B cell (primary cell): Measurements from ENCODE around the gene APCDD1.

Source experiments
- EZH2 ChIP-seq: IDR thresholded peaks from 2 replicates; pipeline ENCODE4 v1.6.1; 2012; ENCODE audit warnings: borderline replicate concordance, low read depth, mild to moderate bottlenecking, moderate library complexity, low read length; ENCODE audit not compliant: insufficient read depth, poor library complexity, severe bottlenecking
- TF ChIP-seq, protein P1 (sequence below): fragments of 200-600 bp; IDR thresholded peaks from one replicate; pipeline ENCODE4 v1.8.0; 2022; ENCODE audit warnings: antibody characterized with exemption, mild to moderate bottlenecking

GRCh38 chr18:10461989-10462388 is 7.6 kb downstream of the APCDD1 start:
- TF ChIP-seq, protein P1, sequence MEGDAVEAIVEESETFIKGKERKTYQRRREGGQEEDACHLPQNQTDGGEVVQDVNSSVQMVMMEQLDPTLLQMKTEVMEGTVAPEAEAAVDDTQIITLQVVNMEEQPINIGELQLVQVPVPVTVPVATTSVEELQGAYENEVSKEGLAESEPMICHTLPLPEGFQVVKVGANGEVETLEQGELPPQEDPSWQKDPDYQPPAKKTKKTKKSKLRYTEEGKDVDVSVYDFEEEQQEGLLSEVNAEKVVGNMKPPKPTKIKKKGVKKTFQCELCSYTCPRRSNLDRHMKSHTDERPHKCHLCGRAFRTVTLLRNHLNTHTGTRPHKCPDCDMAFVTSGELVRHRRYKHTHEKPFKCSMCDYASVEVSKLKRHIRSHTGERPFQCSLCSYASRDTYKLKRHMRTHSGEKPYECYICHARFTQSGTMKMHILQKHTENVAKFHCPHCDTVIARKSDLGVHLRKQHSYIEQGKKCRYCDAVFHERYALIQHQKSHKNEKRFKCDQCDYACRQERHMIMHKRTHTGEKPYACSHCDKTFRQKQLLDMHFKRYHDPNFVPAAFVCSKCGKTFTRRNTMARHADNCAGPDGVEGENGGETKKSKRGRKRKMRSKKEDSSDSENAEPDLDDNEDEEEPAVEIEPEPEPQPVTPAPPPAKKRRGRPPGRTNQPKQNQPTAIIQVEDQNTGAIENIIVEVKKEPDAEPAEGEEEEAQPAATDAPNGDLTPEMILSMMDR, result no peak
- TF ChIP-seq EZH2, result no peak
